Middle frontal gyrus (tissue), 1 donor: ENCODE measurements around the gene TANGO2.

ENCODE experiments used
- DNase-seq: peaks from one replicate; pipeline ENCODE4 v3.0.0-alpha.2; 2015; ENCODE audit warnings: low spot score; ENCODE audit errors: extremely low spot score

The TANGO2 gene

DNA sequence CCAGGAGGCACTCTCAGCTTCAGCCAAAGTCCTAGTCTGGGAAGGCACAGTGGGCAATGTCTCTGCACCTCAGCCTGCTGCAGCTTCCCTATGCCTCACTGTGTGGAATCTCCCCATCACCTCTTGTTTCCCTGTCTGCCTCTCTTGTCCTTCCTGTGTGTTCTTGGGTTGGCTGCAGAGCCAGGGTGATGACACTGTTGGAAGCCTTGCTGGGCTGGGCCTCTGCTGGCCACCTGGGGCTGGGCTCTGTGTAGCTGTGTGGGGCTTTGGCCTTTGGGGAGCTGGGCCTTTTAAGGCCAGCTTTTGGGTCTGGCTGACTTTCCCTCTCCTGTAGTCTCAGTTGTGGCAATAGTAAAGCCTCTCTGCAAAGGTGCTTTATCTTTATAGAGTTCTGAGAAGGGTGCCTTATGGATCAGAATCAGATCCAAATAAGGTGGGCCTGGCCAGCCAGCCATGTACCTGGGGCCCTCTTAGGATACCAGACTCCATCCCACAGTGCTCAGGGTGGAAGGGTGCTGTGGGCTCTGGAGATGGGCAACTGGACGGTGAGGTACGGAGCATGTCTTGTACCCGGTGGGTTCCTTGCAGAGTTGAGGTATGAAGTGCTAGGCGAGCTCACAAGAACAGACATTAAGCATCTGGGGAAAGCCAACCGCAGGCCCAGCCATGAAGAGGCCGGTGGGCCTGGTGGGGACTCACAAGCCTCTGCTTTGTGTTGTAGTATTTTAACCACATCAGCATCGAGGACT lies 84.7 kb downstream of the TANGO2 start:
- DNase-seq, result no peak

DNA sequence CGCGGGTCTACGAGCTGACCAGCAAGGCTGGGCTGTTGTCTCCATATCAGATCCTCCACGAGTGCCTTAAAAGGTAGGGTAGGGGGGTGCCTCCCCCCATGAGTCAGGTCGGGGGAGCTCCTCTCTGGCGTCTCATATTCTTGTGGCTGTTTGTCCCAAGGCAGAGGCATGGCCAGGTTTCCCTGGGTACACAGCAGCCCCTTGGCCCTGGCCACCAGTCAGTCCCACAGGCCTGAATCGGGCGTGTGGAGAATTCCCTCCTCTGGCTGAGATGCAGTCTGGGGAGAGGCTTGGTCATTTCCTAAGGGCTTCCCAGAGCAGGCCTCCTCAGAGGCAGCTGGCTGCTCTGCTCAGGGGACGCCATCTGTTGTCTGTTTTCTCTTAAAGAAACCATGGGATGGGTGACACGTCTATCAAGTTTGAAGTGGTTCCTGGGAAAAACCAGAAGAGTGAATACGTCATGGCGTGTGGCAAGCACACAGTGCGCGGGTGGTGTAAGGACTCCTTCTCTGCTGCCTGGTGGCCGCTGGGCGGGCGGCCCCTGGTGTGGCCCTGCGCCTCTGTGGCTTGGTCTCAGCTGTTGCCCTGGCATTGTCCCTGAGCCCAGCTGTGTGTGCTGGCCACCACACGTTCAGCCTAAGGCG lies 85.4 kb downstream of the TANGO2 start:
- no peak for DNase-seq

DNA sequence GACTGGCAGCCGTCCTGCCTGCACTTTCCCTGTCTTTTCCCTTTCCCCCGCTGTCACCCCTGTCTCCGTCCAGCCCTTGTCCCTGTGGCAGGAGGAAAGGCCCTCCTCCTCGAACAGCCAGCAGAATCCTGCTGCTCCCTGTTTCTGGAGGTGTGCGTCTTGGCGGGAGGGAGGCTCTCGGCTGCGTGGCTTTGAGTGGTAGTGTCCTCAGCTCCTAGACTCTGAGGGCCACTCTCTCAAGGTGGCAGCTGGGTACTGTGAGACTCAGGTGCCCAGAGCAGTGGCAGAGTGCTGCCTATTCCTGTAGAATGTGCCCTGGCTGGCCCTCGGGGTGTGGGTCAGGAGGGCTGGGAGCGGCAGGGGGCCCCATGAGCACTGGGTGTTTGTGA lies 85.9 kb downstream of the TANGO2 start:
- DNase-seq, result no peak

DNA sequence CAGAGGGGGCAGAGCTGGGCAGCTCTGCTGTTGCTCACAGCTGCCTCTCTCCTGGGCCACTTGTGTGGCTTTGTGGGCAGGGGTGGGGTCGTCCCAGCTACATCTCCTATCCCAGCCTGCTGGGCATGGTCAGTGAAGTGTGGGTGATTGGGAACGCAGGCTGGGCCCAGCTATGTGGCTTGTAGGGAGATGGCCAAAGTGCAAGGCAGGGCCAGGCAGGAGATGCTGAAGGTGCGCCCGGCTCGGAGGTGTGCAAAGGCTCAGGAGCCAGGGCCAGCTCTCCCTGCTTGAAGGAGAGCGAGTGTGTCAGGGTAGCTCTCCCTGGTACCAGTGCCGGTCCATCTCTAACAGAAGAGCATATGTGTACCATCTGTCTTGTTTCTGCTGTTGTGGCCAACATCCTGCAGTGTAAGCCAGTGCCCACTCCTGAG lies 86.6 kb downstream of the TANGO2 start:
- DNase-seq, result no peak

DNA sequence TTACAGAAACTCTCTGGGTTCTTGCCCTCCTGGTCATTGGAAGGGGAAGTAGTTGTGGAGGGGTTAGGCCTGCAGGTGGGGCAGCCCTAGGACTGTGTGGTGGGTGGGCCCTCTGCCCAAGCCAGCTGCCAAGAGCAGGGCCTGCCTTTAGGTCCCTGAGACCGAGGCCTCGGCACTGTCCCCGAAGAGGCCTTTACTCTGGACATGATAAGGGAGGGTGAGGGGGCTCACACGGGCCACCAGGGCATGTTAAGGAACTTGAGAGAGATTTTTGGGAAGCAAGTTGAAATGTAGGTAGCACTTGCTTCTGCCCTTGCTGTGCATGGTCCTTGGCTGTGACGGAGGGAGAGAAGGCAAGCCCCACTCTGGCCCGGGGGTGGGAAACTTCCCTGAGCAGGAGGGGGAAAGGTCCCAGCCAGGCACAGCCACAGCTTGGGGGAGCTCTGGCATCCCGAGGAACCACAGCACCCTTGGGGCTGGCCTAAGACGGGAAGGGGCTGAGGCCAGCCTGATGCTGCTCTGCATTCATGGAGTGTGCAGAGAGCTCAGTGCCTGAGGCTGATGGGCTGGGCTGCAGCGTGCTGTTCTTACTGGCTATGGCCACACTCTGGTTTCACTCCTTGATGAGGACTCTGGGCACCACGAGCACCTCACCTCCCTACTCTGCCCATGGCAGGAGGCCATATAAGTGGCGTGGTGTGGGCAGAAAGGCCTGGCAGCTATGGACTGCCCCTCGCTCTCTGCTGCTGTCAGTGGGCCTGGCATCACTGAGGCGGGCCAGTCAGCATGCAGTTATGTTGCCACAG lies 87.2 kb downstream of the TANGO2 start:
- no peak for DNase-seq

DNA sequence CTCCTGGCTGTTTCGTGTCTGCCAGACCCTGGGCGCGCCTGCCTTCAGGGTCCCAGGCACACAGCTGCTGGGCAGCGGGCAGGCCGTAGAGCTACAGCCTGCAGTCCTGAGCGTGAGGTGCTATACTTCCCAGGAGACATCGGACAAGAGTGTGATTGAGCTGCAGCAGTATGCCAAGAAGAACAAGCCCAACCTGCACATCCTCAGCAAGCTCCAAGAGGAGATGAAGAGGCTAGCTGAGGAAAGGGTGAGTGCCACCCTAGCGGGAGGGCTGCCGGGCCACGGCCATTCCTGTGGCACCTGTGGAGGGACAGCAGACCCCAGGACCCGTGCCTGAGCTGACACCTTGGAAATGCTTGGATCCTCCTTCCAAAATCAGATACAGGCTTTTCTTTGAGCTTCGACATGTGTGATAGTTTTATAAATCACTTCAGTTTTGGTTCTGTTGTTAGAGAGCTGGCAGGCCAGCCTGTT lies 87.9 kb downstream of the TANGO2 start:
- DNase-seq, result no peak

DNA sequence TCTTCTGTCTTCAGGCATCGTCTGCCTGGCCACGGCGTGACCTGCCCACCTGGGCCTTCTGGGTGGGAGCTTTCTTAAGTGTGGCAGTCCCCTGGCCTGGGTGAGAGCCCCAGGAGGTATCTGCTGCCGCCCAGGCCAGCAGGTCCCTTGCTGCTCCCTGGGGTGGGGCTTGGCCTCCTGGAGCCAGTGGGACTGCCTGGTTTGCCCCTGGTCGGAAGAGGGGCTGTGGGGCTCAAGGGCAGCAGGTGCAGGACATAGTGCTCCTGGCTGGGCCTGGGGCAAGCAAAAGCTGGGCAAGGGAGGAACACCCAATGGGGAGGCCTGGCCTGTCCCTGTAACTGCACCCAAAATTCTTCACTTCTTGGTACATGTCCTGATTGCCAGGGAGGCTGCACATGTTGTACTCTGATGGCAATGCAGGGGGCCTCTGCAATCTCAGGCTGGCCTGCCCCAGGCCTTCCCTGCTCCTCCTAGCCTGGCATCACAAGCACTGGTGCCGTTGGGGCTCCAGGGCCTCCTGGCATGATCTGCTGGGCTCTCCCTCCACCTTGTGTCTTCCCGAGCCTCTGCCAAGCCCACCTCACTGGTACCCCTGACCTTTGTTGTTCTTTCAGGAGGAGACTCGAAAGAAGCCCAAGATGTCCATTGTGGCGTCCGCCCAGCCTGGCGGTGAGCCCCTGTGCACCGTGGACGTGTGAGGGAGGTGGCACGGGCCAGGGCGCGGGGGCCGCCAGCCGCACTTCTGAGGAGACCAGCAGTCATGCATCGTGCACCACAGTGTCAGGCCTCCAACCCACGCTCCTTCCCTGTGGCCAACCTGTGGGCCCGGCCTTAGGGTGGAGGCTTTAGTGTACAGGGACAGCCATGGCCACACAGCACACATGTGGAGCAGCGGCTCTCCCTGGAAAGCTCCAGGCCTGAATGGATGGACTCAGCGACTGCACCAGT lies 88.8 kb downstream of the TANGO2 start:
- no peak for DNase-seq

DNA sequence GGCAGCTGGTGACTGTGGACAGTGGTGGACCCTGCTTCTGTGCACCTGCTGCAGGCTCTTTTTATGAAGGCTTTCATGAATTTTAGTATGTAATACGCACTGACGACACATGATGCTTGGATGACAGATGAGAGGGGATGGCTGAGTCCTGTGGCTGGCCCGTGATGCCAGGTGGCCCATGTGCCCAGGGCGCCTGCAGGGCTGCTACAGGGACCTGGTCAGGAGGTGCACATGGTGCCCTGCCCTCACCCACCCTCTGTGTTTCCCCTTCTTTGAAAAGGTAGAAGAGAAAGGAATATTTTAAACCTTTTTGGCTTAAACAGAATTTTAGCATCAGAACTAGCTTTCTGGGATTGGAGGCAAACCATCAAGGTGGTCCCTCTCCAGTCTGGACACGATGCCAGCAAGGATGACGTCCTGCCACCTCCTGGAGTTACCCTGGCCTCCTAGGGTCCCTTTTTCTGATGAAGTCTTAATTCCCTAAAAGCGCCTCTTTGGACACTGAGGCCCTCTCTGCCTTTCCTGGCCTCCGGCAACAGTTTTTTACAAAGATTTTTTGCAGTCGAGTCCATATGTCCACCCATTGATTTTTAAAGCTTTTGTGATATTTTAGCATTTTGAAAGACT lies 89.6 kb downstream of the TANGO2 start:
- no peak for DNase-seq

DNA sequence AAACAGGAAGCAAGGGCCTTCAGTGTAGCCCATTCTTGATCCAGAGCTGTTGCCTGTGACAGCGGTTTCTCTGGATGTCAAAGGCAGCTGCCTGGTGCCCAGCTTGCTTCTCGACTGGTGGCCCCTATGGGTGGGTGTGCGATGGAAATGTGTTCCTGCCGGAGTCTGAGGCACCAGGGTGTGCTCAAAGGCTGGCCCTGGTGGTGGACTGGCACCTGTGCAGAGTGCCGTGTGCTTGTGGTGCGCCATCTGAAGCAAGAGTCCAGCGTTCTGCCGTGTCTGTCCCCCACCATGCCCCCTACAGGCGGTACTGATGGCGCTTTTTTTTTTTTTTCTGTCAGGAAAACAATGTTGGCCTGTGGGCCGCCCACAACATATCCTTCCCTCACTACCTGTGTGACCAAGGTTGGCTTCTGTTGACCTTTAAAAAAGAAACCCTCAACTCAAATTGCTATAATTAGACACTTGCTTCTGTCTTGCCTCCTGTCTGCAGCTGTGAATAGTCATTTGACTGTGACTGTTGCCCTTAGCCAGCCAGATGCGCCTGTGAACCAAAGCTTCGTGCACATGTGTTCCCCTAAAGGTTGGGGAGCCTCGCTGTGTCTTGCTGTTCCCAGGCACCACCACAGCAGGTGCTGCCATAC lies 90.3 kb downstream of the TANGO2 start:
- no peak for DNase-seq

DNA sequence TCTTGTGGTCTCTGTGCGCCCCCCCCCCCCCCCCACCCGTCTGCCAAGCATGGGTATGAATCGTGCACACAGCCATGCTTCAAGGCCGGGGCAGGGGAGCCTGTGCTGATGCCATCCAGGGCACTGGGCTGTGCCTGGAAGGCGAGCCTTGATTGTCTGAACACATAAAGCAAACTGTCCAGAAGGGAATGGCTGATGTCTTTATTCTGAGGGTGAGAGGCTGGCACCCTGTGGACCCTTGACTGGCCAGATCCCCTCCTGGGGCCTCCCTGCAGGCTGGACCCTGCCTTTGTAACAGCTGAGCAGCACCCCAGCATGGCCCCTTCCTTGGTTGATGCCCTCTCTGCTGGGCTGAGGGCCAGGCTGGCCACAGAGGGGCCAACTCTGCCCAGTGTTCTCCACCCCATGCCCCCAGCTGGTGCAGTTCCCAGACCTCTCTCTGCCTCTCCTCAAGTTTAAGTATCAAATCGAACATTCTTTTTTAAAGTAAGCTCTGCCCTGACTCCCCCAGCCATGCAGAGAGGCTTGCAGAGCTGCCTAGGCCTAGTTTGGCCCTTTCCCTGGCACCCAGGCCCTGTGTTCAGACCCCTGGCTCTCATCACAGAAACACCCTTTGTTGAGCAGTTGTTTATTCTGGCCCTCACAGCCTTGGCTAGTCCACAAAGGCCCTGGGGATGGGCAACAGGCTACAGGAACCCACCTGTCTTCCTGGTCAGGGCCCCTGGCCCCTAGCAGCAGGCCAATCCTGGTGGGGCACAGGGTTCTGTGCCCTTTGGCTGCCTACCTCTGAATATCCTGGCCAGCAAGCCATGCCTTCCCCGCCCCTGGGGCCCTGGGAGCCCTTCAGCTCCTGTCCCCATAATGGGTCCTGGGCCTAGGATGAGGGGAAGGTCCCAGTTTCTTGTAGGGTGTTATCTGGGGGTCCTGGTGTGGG lies 91.0 kb downstream of the TANGO2 start:
- no peak for DNase-seq

DNA sequence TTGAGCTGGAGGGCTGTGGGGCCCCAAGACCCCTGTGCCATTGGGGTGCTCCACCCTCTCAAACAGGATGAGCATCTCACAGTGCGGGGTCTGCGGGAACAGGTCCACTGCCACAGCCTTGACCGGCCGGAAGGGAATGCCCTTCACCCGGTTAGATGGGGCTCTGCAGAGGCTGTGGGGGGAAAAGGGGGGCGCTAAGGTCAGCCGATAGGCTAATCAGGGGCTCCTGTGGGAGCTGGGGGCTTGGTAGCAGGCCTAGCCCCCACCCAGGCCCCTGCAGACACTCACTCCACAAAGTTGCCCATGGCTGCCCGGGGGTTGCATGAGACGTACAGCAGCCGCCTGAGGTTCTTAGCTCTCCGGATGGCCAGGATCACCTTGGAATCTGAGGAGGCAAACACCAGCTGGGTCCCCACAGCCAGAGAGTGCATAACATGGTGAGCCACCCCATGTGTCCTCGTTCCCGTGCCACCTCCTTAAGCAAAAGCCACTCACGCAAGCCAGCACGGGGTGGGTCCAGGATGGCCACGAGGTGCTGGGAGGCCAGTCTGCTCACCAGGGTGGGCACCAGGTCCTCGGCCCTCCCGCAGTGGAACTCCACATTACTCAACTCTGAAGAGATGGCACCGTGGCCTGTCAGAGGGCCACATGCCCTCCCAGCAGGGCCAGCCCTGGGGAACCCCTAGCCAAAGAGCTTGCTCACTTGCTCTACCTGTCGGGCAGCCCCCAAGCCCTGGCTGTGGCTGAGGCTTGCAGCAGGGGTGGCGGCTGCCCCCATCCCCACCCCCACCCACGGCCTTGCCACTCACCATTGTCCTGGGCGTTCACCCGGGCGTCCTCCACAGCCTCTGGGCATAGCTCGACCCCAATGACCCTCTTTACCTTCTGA lies 92.0 kb downstream of the TANGO2 start:
- no peak for DNase-seq

DNA sequence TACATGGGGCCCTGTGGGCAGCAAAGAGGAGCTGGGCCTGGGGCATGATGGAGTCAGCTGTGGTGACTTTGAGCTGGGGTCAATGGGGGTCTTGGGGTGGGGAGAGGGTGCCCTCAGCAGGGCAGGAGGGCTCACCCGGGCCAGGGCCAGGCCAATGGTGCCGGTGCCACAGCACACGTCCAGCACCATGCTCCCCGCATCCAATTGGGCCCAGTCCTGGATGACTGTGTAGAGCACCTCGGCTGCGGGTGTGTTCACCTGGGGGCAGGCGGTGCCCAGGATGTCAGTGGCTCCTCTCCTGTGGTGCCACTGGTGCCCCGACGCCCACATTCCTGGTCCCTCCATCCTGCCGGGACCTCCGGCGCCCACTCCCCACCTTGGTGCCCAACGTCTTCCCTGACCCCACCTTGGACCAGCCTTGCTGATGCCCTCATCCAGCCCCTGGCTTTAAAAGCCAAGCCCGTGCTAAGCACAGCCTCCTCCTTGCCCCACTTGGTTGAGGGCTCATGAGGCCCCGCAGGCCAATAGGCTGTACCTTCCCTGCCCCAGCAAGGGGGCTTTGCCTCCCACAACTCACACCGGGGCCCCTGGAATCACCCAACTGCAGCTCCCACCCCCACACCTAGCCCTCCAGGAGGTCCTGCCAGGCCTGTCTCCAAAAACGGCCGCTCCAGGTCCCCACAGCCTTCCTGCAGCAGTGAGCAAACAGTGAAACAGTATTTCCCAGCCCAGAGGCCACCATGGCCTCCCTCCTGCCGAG lies 92.8 kb downstream of the TANGO2 start:
- DNase-seq, result no peak

DNA sequence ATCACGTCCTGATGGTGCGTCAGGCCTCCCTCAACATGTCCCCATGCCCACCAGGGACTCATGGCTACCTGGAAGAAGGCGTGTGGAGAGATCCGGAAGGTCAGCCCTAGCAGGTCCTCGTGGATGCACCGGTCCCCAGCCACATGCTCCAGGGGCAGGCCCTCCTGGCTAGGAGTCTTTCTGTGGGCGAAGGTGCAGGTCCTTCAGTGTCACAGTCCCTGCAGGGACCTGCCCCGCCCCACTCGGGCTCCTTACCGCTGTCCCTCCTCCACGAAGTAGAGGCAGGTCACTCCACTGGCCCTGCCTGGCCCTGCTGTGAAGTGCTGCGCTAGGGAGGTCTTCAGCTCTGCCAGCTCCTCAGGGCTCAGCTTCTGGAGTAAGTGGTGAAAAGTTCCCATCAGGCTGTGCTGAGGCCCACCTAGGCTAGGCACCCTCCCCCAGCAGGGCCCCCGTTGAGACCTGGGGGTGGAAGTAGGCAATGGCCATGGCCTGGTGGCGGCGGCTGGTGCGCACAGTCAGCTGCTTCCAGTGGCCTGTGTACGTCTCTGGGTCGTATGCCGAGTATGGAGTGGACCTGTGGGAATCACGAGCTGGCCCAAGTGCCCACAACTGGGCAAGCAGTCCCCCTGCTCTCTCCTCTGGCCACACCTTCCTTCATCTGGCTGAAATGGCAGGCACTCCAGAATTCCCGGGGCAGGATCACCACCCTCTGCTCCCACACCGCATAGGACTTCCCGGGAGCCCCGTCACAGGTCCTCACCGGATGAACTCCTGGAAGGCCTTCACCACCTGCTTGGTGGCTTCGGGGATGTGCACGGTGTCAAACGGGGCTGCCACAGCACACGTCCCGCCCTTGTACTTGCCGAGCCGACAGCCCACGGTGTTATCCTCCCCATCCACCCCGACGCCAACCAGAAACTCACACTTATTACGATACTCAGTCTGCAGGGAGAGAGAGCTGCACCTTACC lies 93.9 kb downstream of the TANGO2 start:
- no peak for DNase-seq

DNA sequence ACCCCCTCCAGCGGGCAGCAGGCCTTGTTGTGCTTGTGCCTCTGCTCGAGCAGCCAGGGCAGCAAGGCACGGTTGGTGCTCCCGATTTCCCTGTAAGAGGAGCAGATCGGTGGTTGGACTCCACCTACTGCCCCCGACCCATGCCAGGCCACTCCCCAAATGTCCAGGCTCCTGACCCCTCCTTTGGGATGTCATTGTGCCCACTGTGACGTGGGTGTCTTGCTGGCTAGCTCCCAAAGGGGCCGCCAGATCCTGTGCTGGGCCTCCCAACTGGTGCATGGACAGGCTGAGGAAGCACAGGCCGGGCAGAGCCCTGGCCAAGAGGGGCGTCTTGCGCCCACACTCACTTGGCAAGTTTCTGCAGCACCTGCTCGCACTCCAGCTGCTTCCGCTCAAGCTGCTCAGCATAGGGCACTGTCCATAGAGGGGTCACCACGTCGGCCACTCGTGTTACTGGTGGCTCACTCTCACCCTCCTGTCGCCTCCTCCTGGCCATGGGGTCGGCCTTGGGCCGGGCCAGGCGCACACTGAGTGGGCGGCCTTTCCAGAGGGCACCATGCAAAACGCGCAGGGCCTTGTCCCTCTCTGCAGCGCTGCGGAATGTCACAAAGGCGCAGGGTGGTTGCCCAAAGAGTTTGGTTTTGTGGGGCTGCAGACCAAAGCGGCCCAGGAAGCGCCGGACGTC lies 94.9 kb downstream of the TANGO2 start, which contains the start of gene RANBP1:
TSS of gene RANBP1 (plus strand) at position 414 of the 685 bp plus-strand sequence. CDS start at position 495, 81 bp downstream.
- no peak for DNase-seq

DNA sequence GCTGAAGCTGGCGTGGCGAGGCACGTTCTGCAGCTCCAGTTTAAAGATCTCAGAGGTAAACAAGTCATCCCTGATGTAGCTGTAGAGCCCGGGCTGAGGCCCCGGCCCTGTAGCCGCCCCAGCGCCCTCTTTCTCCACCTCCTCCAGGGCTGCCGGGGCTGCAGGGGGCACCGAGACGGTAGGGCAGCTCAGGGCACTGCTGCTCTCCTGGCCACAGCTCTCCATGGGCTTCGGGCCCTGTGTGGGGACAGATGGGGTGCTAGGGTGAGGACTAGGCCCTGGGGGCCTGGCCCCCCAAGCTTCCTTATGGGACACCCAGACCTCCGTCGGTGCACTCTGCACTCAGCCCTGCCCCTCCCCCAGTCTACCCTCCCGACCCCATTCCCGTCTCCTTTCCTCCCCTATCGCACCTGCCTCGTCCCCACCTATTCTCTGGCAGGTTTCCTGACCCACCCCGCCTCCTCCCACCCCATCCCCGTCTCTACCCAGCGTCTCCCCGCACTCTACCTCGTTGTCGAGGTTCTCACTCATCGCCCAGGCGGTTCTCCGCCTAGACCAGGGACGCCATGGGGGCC lies 95.6 kb downstream of the TANGO2 start:
- no peak for DNase-seq
